Measurements from ENCODE around the gene VSTM4. TPM values are rescaled to one million over a fixed set of nuclear protein-coding genes. Genes with fewer than 3 reads are reported as not detected.

VSTM4 gene
- total and polyA plus RNA-seq, 2 donors (not counting 1 experiment from before 2014, with no cell fraction given) = not detected

DNA sequence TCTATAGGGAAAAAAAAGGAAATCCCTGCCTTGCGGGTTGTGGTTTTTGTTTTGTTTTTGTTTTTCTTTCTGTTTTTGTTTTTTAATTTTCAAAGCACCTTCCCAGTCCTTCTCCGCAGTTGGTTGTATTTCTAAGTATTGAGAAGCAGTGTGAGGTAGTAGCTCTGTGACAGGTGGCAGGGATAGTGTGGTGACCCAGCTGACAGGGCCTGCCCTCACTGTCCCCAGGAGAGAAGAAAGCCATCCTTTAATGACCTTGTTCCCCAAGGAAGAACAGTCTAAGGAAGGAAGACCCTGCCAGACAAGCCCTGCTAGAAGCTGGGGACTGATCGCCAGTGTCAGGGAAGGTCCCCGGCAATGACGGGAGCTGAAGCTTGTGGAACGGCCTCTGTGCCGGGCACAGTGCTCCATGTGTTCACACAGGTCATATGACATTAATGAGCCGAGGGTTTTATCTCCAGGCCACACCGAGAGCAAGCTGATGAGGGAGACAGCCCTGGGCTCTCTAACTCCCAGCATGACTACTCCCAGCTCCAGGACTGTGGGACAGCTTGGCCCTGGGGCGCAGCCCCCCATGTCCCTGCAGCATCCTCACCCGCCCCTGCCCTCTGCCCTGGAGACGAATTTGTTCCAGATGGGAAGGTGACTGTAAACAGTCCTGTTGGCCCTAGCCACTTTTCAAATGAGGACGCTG lies 106.7 kb downstream of the VSTM4 start:
- Histone ChIP-seq H3K4me1 (ENCODE audit: control insufficient read depth in 2 of 2, insufficient read depth in 2 of 2, low read length in 2 of 2) (no peaks in the 10 kb centered on the region), H3K36me3 (replicated peaks in 1 of 2; ENCODE audit: control extremely low read depth in 1 of 2, control insufficient read depth in 1 of 2, extremely low read depth in 1 of 2, insufficient read depth in 2 of 2, low read length in 1 of 2) (no peaks in the 10 kb centered on the region), H3K27me3 (replicated peaks in 1 of 4; ENCODE audit: control extremely low read depth in 1 of 4, control insufficient read depth in 3 of 4, insufficient read depth in 4 of 4, low read length in 3 of 4) (no peaks in the 10 kb centered on the region), H2AFZ (ENCODE audit: insufficient read depth, low read depth, low read length, poor library complexity, severe bottlenecking) (no peak overlapping the region), H3K4me3 (ENCODE audit: control extremely low read depth in 1 of 5, extremely low read depth in 1 of 5, insufficient read depth in 1 of 5, low read depth in 2 of 5, low read length in 4 of 5) (no peak overlapping the region), H3K9ac (ENCODE audit: low read length) (no peak overlapping the region), H3K27ac (ENCODE audit: low read length in 2 of 2) (no peak overlapping the region), H4K20me1 (ENCODE audit: control insufficient read depth, insufficient read depth, low read length, poor library complexity, severe bottlenecking) (no peaks in the 10 kb centered on the region), H3K4me2 (replicated peaks; ENCODE audit: low read depth, low read length, poor library complexity, severe bottlenecking) (no peak overlapping the region), H3K79me2 (ENCODE audit: control insufficient read depth, insufficient read depth, low read length) (no peaks in the 10 kb centered on the region), H3K9me3 (ENCODE audit: control extremely low read depth in 1 of 3, control insufficient read depth in 2 of 3, insufficient read depth in 1 of 3, low read length in 2 of 3) (no peaks in the 10 kb centered on the region)
- ATAC-seq (ENCODE audit: low read depth) (no peak), DNase-seq (no peak)
- intact Hi-C loops (cut with micrococcal nuclease) = no loop called here
- Mint-ChIP-seq H3K4me1 (no peaks in the 10 kb centered on the region), H3K4me3 (no peak overlapping the region), H3K9me3 (ENCODE audit: insufficient read depth) (no peaks in the 10 kb centered on the region), H3K27ac (no peak overlapping the region), H3K27me3 (peaks cover 3% of the 10 kb centered on the region)
- 97% methylated on average over 9 of the region's 13 CpGs for WGBS (ENCODE audit: insufficient coverage)
- ChIA-PET POLR2A (no interaction called here), CTCF (interaction anchor here (1.2 kb wide), 1 partner anchor 8 kb away, joined by 3 read pairs; no protein-coding TSS in a partner anchor)
- no peak for TF ChIP-seq EZH2 (IDR thresholded peaks at IDR 0.05; ENCODE audit: borderline replicate concordance, insufficient read depth, low read depth, low read length, poor library complexity, severe bottlenecking)
- no peak for TF ChIP-seq CTCF (IDR thresholded peaks at IDR 0.05)

- intact Hi-C loops (cut with micrococcal nuclease) = no loop called here
- Histone ChIP-seq H3K4me1 (ENCODE audit: control insufficient read depth in 2 of 2, insufficient read depth in 2 of 2, low read length in 2 of 2) (no peaks in the 10 kb centered on the region), H3K36me3 (replicated peaks in 1 of 2; ENCODE audit: control extremely low read depth in 1 of 2, control insufficient read depth in 1 of 2, extremely low read depth in 1 of 2, insufficient read depth in 2 of 2, low read length in 1 of 2) (no peaks in the 10 kb centered on the region), H3K4me3 (ENCODE audit: control extremely low read depth in 1 of 5, extremely low read depth in 1 of 5, insufficient read depth in 1 of 5, low read depth in 2 of 5, low read length in 4 of 5) (no peak overlapping the region), H3K79me2 (ENCODE audit: control insufficient read depth, insufficient read depth, low read length) (no peaks in the 10 kb centered on the region), H3K27ac (ENCODE audit: low read length in 2 of 2) (no peak overlapping the region), H3K4me2 (replicated peaks; ENCODE audit: low read depth, low read length, poor library complexity, severe bottlenecking) (no peak overlapping the region), H3K9ac (ENCODE audit: low read length) (no peak overlapping the region), H3K9me3 (ENCODE audit: control extremely low read depth in 1 of 3, control insufficient read depth in 2 of 3, insufficient read depth in 1 of 3, low read length in 2 of 3) (no peaks in the 10 kb centered on the region), H4K20me1 (ENCODE audit: control insufficient read depth, insufficient read depth, low read length, poor library complexity, severe bottlenecking) (no peaks in the 10 kb centered on the region), H3K27me3 (replicated peaks in 1 of 4; ENCODE audit: control extremely low read depth in 1 of 4, control insufficient read depth in 3 of 4, insufficient read depth in 4 of 4, low read length in 3 of 4) (no peaks in the 10 kb centered on the region), H2AFZ (ENCODE audit: insufficient read depth, low read depth, low read length, poor library complexity, severe bottlenecking) (no peak overlapping the region)
- no peak overlapping the region for H3K4me3 Mint-ChIP-seq
- H3K27me3 Mint-ChIP-seq = no peaks in the 10 kb centered on the region
- WGBS (ENCODE audit: insufficient coverage) = no CpG with 5 or more reads among the region's 1 CpG
- ChIA-PET POLR2A (no interaction called here), CTCF (interaction anchor here (1.2 kb wide), 1 partner anchor 8 kb away, joined by 3 read pairs; no protein-coding TSS in a partner anchor)
- no peaks in the 10 kb centered on the region for H3K4me1 Mint-ChIP-seq
- no peak for ATAC-seq (ENCODE audit: low read depth)
- no peak overlapping the region for H3K27ac Mint-ChIP-seq
- DNase-seq = no peak
- no peaks in the 10 kb centered on the region for H3K9me3 Mint-ChIP-seq (ENCODE audit: insufficient read depth)
- no peak for TF ChIP-seq EZH2 (IDR thresholded peaks at IDR 0.05; ENCODE audit: borderline replicate concordance, insufficient read depth, low read depth, low read length, poor library complexity, severe bottlenecking)
- no peak for TF ChIP-seq CTCF (IDR thresholded peaks at IDR 0.05)
These were observed 107.2 kb downstream of the VSTM4 start for GRCh38 chr10:49008091-49008490.

Measured in B cell (primary cell).